Endothelial cell of umbilical vein (primary cell): ENCODE results near the gene XDH. TPM values are rescaled to one million over a fixed set of nuclear protein-coding genes. Genes with fewer than 3 reads are reported as not detected.

Experiments used
- BruUV-seq: library from RNA; stranded (reverse); fragments of 400-500 nt; replicated peaks from 2 replicates; lab custom pipeline; 2021; lab: Mats Ljungman, UMichigan
- CTCF ChIA-PET: fragments of 300-600, 350-600 bp; sonication (Branson Sonifier 250); formaldehyde crosslinking; loops from one replicate; lab custom pipeline; 2021; ENCODE audit warnings: antibody characterized with exemption, inconsistent platforms; lab: Charles Lee
- POLR2A ChIA-PET: fragments of 300-600, 350-600 bp; sonication (Branson Sonifier 250); formaldehyde crosslinking; loops from one replicate; lab custom pipeline; 2021; ENCODE audit warnings: antibody characterized with exemption, inconsistent platforms; lab: Charles Lee
- DNase-seq: peaks from one replicate; pipeline ENCODE4 v3.0.0-alpha.2; 2011; ENCODE audit warnings: low read depth, low spot score
- FAIRE-seq: peaks from 2 replicates; lab custom pipeline; 2011; peaks lifted over from hg19 to GRCh38; lab: Jason Lieb, UNC
- H2AFZ ChIP-seq: 2 replicates; pipeline ENCODE4 v1.6.0; 2012; ENCODE audit warnings: low read depth, low read length, control low read depth, inconsistent platforms
- H3K27ac ChIP-seq: 2 replicates; pipeline ENCODE4 v1.5.1; 2011; ENCODE audit warnings: low read depth, mild to moderate bottlenecking, control low read depth, low read length, moderate library complexity; ENCODE audit not compliant: insufficient read depth
- H3K27me3 ChIP-seq, 2 experiments: 2 replicates each; pipeline versions ENCODE4 v1.6.0 to v1.6.1; 2011; ENCODE audit warnings: low read length in 2 of 2, mixed read lengths in 1 of 2; ENCODE audit not compliant: control insufficient read depth in 2 of 2, insufficient read depth in 2 of 2
- H3K36me3 ChIP-seq, 2 experiments: 2 replicates in 1 of 2; 3 replicates in 1 of 2; pipeline ENCODE4 v1.5.1; 2011; ENCODE audit warnings: low read length in 2 of 2, mild to moderate bottlenecking in 1 of 2, moderate library complexity in 1 of 2; ENCODE audit not compliant: control insufficient read depth in 2 of 2, insufficient read depth in 2 of 2; ENCODE audit errors: extremely low read depth in 1 of 2
- H3K4me1 ChIP-seq: 3 replicates; pipeline ENCODE4 v1.5.1; 2011; ENCODE audit warnings: mild to moderate bottlenecking, low read length; ENCODE audit not compliant: control insufficient read depth, insufficient read depth; ENCODE audit errors: extremely low read depth
- H3K4me2 ChIP-seq: 2 replicates; pipeline ENCODE4 v1.6.1; 2011; ENCODE audit warnings: low read length, control low read depth, mixed read lengths; ENCODE audit not compliant: insufficient read depth
- H3K4me3 ChIP-seq, 3 experiments: fragments of 200-600 bp in 1 of 3; sonication (generic), shearing (Covaris generic) in 1 of 3; replicated peaks in 1 of 3; 2 replicates each; pipeline ENCODE4 v1.5.1; 2011 to 2016; ENCODE audit warnings: control low read depth in 3 of 3, low read length in 3 of 3, mild to moderate bottlenecking in 2 of 3, inconsistent platforms in 1 of 3, low read depth in 1 of 3, moderate library complexity in 1 of 3; ENCODE audit not compliant: insufficient read depth in 1 of 3
- H3K79me2 ChIP-seq: 2 replicates; pipeline ENCODE4 v1.6.0; 2012; ENCODE audit warnings: low read length, inconsistent platforms; ENCODE audit not compliant: control insufficient read depth, insufficient read depth
- H3K9ac ChIP-seq: replicated peaks from 2 replicates; pipeline ENCODE3; 2011; ENCODE audit warnings: low read length, control low read depth; ENCODE audit not compliant: insufficient read depth; ENCODE audit errors: extremely low read depth
- H3K9me1 ChIP-seq: replicated peaks from 3 replicates; pipeline ENCODE4 v1.6.0; 2011; ENCODE audit warnings: mild to moderate bottlenecking, low read length; ENCODE audit not compliant: control insufficient read depth, insufficient read depth; ENCODE audit errors: extremely low read depth
- H3K9me3 ChIP-seq: replicated peaks from 2 replicates; pipeline ENCODE4 v1.5.1; 2012; ENCODE audit warnings: low read length, inconsistent platforms; ENCODE audit not compliant: control insufficient read depth, insufficient read depth
- H4K20me1 ChIP-seq: replicated peaks from 2 replicates; pipeline ENCODE3; 2011; ENCODE audit warnings: mild to moderate bottlenecking, low read length; ENCODE audit not compliant: control insufficient read depth, insufficient read depth; ENCODE audit errors: extremely low read depth
- CTCF ChIP-seq, 2 donors: IDR thresholded peaks; 1 replicate in 1 of 2; 2 replicates in 1 of 2; pipeline ENCODE4 v1.5.1; 2011; ENCODE audit warnings: low read length in 2 of 2, mild to moderate bottlenecking in 2 of 2, moderate library complexity in 2 of 2, control low read depth in 1 of 2, inconsistent platforms in 1 of 2, low read depth in 1 of 2; ENCODE audit not compliant: insufficient read depth in 1 of 2; ENCODE audit errors: extremely low read depth in 1 of 2
- EZH2 ChIP-seq: IDR thresholded peaks from 2 replicates; pipeline ENCODE4 v1.6.1; 2012; ENCODE audit warnings: borderline replicate concordance, low read depth, mild to moderate bottlenecking, moderate library complexity, low read length, inconsistent platforms; ENCODE audit not compliant: severe bottlenecking
- FOS ChIP-seq: IDR thresholded peaks from 2 replicates; pipeline ENCODE4 v1.6.1; 2011; ENCODE audit warnings: mild to moderate bottlenecking, low read length, moderate library complexity, borderline replicate concordance; ENCODE audit not compliant: insufficient read depth
- GATA2 ChIP-seq: IDR thresholded peaks from 2 replicates; pipeline ENCODE4 v1.7.0; 2011; ENCODE audit warnings: low read depth, mild to moderate bottlenecking, moderate library complexity, mixed read lengths, low read length; ENCODE audit not compliant: insufficient read length, insufficient read depth
- JUN ChIP-seq: IDR thresholded peaks from 2 replicates; pipeline ENCODE4 v1.6.1; 2011; ENCODE audit warnings: borderline replicate concordance, low read depth; ENCODE audit not compliant: insufficient read length, insufficient read depth
- MAX ChIP-seq: IDR thresholded peaks from 2 replicates; pipeline ENCODE4 v1.6.1; 2011; ENCODE audit not compliant: insufficient read depth, insufficient read length
- MYC ChIP-seq: IDR thresholded peaks from one replicate; pipeline ENCODE4 v1.6.1; 2011; ENCODE audit warnings: mild to moderate bottlenecking, low read depth, low read length
- POLR2A ChIP-seq: IDR thresholded peaks from 2 replicates; pipeline ENCODE4 v1.6.1; 2012; ENCODE audit warnings: low read depth, mild to moderate bottlenecking, control low read depth, low read length
- POLR2AphosphoS5 ChIP-seq: IDR thresholded peaks from 2 replicates; pipeline ENCODE4 v1.6.1; 2012; ENCODE audit warnings: low read depth, mild to moderate bottlenecking, control low read depth, low read length, moderate library complexity; ENCODE audit not compliant: insufficient read depth
- dilution Hi-C: fragments of 300-500 bp; cut with MboI; formaldehyde crosslinking; loops from one replicate; pipeline ENCODE4 v1.15.0; 2019; ENCODE audit warnings: low sequenced_read_pairs; ENCODE audit not compliant: extremely low pct_ligation_motif_present
- intact Hi-C: fragments of 100-400 bp; cut with micrococcal nuclease; formaldehyde crosslinking; loops from one replicate; pipeline ENCODE4 v1.10.0; 2022
- polyA plus RNA-seq, 4 experiments: library from polyadenylated mRNA; depleted of rRNA in 3 of 4; stranded (reverse) in 3 of 4; unstranded in 1 of 4; fragments of >200 nt; gene quantifications; 2 replicates each; pipeline versions ENCODE4 v1.2.1 to v1.2.3, GENCODE V29; 2011 to 2012; ENCODE audit warnings: missing spikeins in 1 of 4
- total RNA-seq: library from RNA; stranded (reverse); gene quantifications from 2 replicates; pipeline ENCODE4 v1.2.3, GENCODE V29; 2021

XDH gene
- total and polyA plus RNA-seq, 2 donors (not counting 3 experiments of a cell fraction or from before 2014, with no cell fraction given) = not detected

DNA sequence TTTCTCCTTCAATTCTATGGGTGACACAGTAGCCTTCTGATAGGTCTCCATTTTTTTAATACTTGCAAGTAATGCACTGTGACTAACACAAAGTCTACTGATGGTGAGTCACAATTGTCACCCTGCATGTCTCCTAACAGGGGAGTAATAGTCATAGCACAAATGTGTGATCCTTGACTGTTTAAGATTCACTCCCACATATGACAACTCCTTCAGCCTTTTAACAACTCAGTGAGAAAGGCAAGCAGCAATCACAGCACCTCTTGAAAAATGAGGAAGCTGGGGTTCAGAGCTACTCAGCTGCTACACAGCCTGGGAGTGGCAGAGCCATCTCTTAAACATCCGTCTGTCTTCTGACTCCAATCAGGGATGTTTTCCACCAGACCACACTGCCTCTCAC is 116.8 kb downstream of the XDH start:
- no peaks in the 10 kb centered on the region for H3K9me3 ChIP-seq
- H4K20me1 ChIP-seq = no peaks in the 10 kb centered on the region
- DNase-seq (no peak), FAIRE-seq (no peak)
- H3K79me2 ChIP-seq = no peaks in the 10 kb centered on the region
- H3K27me3 ChIP-seq = peaks cover 0 to 2% of the 10 kb centered on the region in 2 experiments
- no peak overlapping the region for H3K27ac ChIP-seq
- no TSS peak for BruUV-seq
- ChIA-PET POLR2A (no interaction called here), CTCF (no interaction called here)
- no peak overlapping the region for H3K4me3 ChIP-seq
- H3K9me1 ChIP-seq = no peaks in the 10 kb centered on the region
- H3K4me1 ChIP-seq = peaks cover 16% of the 10 kb centered on the region
- no peak overlapping the region for H2AFZ ChIP-seq
- H3K9ac ChIP-seq = no peak overlapping the region
- no peaks in the 10 kb centered on the region for H3K36me3 ChIP-seq
- intact Hi-C loops (loop anchor here (2.0 kb wide), 1 partner anchor 63 kb away; the partner anchor contains the start of gene EHD3), dilution Hi-C loops (no loop called here)
- TF ChIP-seq MYC = no peak
- TF ChIP-seq POLR2AphosphoS5 = no peak
- no peak for TF ChIP-seq EZH2
- TF ChIP-seq FOS = no peak
- TF ChIP-seq CTCF (IDR thresholded peaks at IDR 0.05; ENCODE audit: extremely low read depth in 1 of 2, insufficient read depth in 1 of 2, low read depth in 1 of 2, low read length in 2 of 2) = no peak
- no peak for TF ChIP-seq POLR2A
- TF ChIP-seq MAX = no peak
- TF ChIP-seq GATA2 = no peak
- no peak for TF ChIP-seq JUN
- H3K4me2 ChIP-seq = no peak overlapping the region
